Breast epithelium (tissue), 3 donors: Measurements from ENCODE around the gene TMEM35B.

Source experiments
- CTCF ChIP-seq, 3 donors: fragments of 450-650 bp; IDR thresholded peaks; one replicate each; pipeline ENCODE4 v1.5.1; 2016 to 2017; ENCODE audit warnings: antibody characterized with exemption in 3 of 3, mild to moderate bottlenecking in 3 of 3, moderate library complexity in 3 of 3
- POLR2AphosphoS5 ChIP-seq, 3 donors: sonication (generic); formaldehyde crosslinking; IDR thresholded peaks; one replicate each; pipeline ENCODE4 v1.6.1; 2017; ENCODE audit warnings: antibody characterized with exemption in 3 of 3

- no peak for TF ChIP-seq CTCF (IDR thresholded peaks at IDR 0.05)
- TF ChIP-seq POLR2AphosphoS5 (IDR thresholded peaks at IDR 0.05), result no peak
Observed at GRCh38 chr1:34946211-34946610, 38.9 kb downstream of the TMEM35B start.
